Tibial nerve (tissue), 4 donors: Measurements from ENCODE around the gene COMT.
A peak's percentile ranks its signal among the peaks of the same experiment; 100 is the strongest.

Source experiments
- CTCF ChIP-seq, 5 experiments: fragments of 200-600 bp in 3 of 5; fragments of 450-650 bp in 2 of 5; sonication (generic) in 3 of 5; IDR thresholded peaks; one replicate each; pipeline ENCODE4 v1.5.1; 2016 to 2019; ENCODE audit warnings: antibody characterized with exemption in 5 of 5, mild to moderate bottlenecking in 3 of 5, moderate library complexity in 2 of 5
- EP300 ChIP-seq, 2 donors: sonication (generic); formaldehyde crosslinking; IDR thresholded peaks; one replicate each; pipeline ENCODE4 v1.6.1; 2017; ENCODE audit warnings: antibody characterized with exemption in 2 of 2, mild to moderate bottlenecking in 1 of 2
- POLR2A ChIP-seq, 2 donors: fragments of 450-650 bp; IDR thresholded peaks; one replicate each; pipeline ENCODE4 v1.6.1; 2017; ENCODE audit warnings: antibody characterized with exemption in 2 of 2, mild to moderate bottlenecking in 2 of 2, moderate library complexity in 2 of 2

GRCh38 chr22:19943082-19944026 is 1.8 kb downstream of the COMT start:
- no peak for TF ChIP-seq POLR2A (IDR thresholded peaks at IDR 0.05)
- TF ChIP-seq CTCF (IDR thresholded peaks at IDR 0.05): peak in 1 of 5 experiments; percentile 7
- TF ChIP-seq EP300 (IDR thresholded peaks at IDR 0.05): peak in 1 of 2 donors; percentile 84
